ENCODE measurements around the gene TP53TG3D. TPM values are rescaled to one million over a fixed set of nuclear protein-coding genes. Genes with fewer than 3 reads are reported as not detected.
"Not testable (repeated sequence)": the region's sequence is repeated elsewhere in the genome, so short reads cannot be mapped to it uniquely, and the experiment has no call there.

Gene TP53TG3D
- total RNA-seq (2022) (not detected in 2 replicates), Bru-seq, nascent RNA (not detected), BruChase-seq, experiment 1, labeled RNA remaining after a 6-hour chase (not detected), BruChase-seq, experiment 2, labeled RNA remaining after a 2-hour chase (not detected)
- long read RNA-seq = 0 reads

- H3K4me3 Mint-ChIP-seq (ENCODE audit: low read depth, unreplicated experiment); CTCF ChIA-PET; intact Hi-C loops (cut with micrococcal nuclease; ENCODE audit: unreplicated experiment); BruUV-seq (replicated peaks); H3K36me3 Mint-ChIP-seq (ENCODE audit: insufficient read depth, unreplicated experiment); DNase-seq; H3K9me3 Mint-ChIP-seq (ENCODE audit: low read depth, unreplicated experiment); H3K27me3 Mint-ChIP-seq (ENCODE audit: unreplicated experiment); H3K4me1 Mint-ChIP-seq (ENCODE audit: low read depth, unreplicated experiment); H3K27ac Mint-ChIP-seq (ENCODE audit: unreplicated experiment): not testable (repeated sequence)
These were observed at the start of gene TP53TG3D for GRCh38 chr16:32252986-32253385. TP53TG3D (plus strand) TSS chr16:32253286; CDS start chr16:32253354, 68 bp downstream.

- H3K27ac Mint-ChIP-seq (ENCODE audit: unreplicated experiment); DNase-seq; CTCF ChIA-PET; H3K4me3 Mint-ChIP-seq (ENCODE audit: low read depth, unreplicated experiment); BruUV-seq (replicated peaks); intact Hi-C loops (cut with micrococcal nuclease; ENCODE audit: unreplicated experiment); H3K36me3 Mint-ChIP-seq (ENCODE audit: insufficient read depth, unreplicated experiment); H3K9me3 Mint-ChIP-seq (ENCODE audit: low read depth, unreplicated experiment); H3K27me3 Mint-ChIP-seq (ENCODE audit: unreplicated experiment); H3K4me1 Mint-ChIP-seq (ENCODE audit: low read depth, unreplicated experiment): not testable (repeated sequence)
These were observed 421 bp downstream of the TP53TG3D start for GRCh38 chr16:32253507-32253906.

- BruUV-seq (replicated peaks); H3K4me3 Mint-ChIP-seq (ENCODE audit: low read depth, unreplicated experiment); DNase-seq; H3K27me3 Mint-ChIP-seq (ENCODE audit: unreplicated experiment); intact Hi-C loops (cut with micrococcal nuclease; ENCODE audit: unreplicated experiment); H3K9me3 Mint-ChIP-seq (ENCODE audit: low read depth, unreplicated experiment); H3K36me3 Mint-ChIP-seq (ENCODE audit: insufficient read depth, unreplicated experiment); CTCF ChIA-PET; H3K27ac Mint-ChIP-seq (ENCODE audit: unreplicated experiment); H3K4me1 Mint-ChIP-seq (ENCODE audit: low read depth, unreplicated experiment): not testable (repeated sequence)
These were observed 8.4 kb downstream of the TP53TG3D start for GRCh38 chr16:32261526-32261925.

- H3K4me3 Mint-ChIP-seq (ENCODE audit: low read depth, unreplicated experiment); CTCF ChIA-PET; DNase-seq; H3K4me1 Mint-ChIP-seq (ENCODE audit: low read depth, unreplicated experiment); intact Hi-C loops (cut with micrococcal nuclease; ENCODE audit: unreplicated experiment); H3K27me3 Mint-ChIP-seq (ENCODE audit: unreplicated experiment); H3K27ac Mint-ChIP-seq (ENCODE audit: unreplicated experiment); H3K9me3 Mint-ChIP-seq (ENCODE audit: low read depth, unreplicated experiment); BruUV-seq (replicated peaks); H3K36me3 Mint-ChIP-seq (ENCODE audit: insufficient read depth, unreplicated experiment): not testable (repeated sequence)
These were observed 10.5 kb downstream of the TP53TG3D start for GRCh38 chr16:32263552-32263951.

- H3K27me3 Mint-ChIP-seq (ENCODE audit: unreplicated experiment); DNase-seq; CTCF ChIA-PET; BruUV-seq (replicated peaks); intact Hi-C loops (cut with micrococcal nuclease; ENCODE audit: unreplicated experiment); H3K4me3 Mint-ChIP-seq (ENCODE audit: low read depth, unreplicated experiment); H3K36me3 Mint-ChIP-seq (ENCODE audit: insufficient read depth, unreplicated experiment); H3K4me1 Mint-ChIP-seq (ENCODE audit: low read depth, unreplicated experiment); H3K9me3 Mint-ChIP-seq (ENCODE audit: low read depth, unreplicated experiment): not testable (repeated sequence)
- H3K27ac Mint-ChIP-seq (ENCODE audit: unreplicated experiment) = peak overlapping the region; percentile 85
These were observed 28.8 kb downstream of the TP53TG3D start for GRCh38 chr16:32281910-32282309.

GRCh38 chr16:32283024-32283423, 29.9 kb downstream of the TP53TG3D start:
- not testable (repeated sequence) for BruUV-seq (replicated peaks)

GRCh38 chr16:32283917-32284495, 30.9 kb downstream of the TP53TG3D start:
- H3K9me3 Mint-ChIP-seq (ENCODE audit: low read depth, unreplicated experiment); intact Hi-C loops (cut with micrococcal nuclease; ENCODE audit: unreplicated experiment); DNase-seq; H3K27me3 Mint-ChIP-seq (ENCODE audit: unreplicated experiment); H3K4me1 Mint-ChIP-seq (ENCODE audit: low read depth, unreplicated experiment); BruUV-seq (replicated peaks); H3K36me3 Mint-ChIP-seq (ENCODE audit: insufficient read depth, unreplicated experiment); H3K27ac Mint-ChIP-seq (ENCODE audit: unreplicated experiment); H3K4me3 Mint-ChIP-seq (ENCODE audit: low read depth, unreplicated experiment); CTCF ChIA-PET: not testable (repeated sequence)

More at GRCh38 chr16:32283024-32283423, 29.9 kb downstream of the TP53TG3D start:
- H3K27ac Mint-ChIP-seq (ENCODE audit: unreplicated experiment); H3K9me3 Mint-ChIP-seq (ENCODE audit: low read depth, unreplicated experiment); intact Hi-C loops (cut with micrococcal nuclease; ENCODE audit: unreplicated experiment); DNase-seq; H3K27me3 Mint-ChIP-seq (ENCODE audit: unreplicated experiment); H3K4me1 Mint-ChIP-seq (ENCODE audit: low read depth, unreplicated experiment); H3K36me3 Mint-ChIP-seq (ENCODE audit: insufficient read depth, unreplicated experiment); H3K4me3 Mint-ChIP-seq (ENCODE audit: low read depth, unreplicated experiment); CTCF ChIA-PET: not testable (repeated sequence)

- intact Hi-C loops (cut with micrococcal nuclease; ENCODE audit: unreplicated experiment); H3K27ac Mint-ChIP-seq (ENCODE audit: unreplicated experiment); H3K9me3 Mint-ChIP-seq (ENCODE audit: low read depth, unreplicated experiment); BruUV-seq (replicated peaks); H3K36me3 Mint-ChIP-seq (ENCODE audit: insufficient read depth, unreplicated experiment); H3K4me3 Mint-ChIP-seq (ENCODE audit: low read depth, unreplicated experiment); H3K27me3 Mint-ChIP-seq (ENCODE audit: unreplicated experiment); CTCF ChIA-PET; DNase-seq; H3K4me1 Mint-ChIP-seq (ENCODE audit: low read depth, unreplicated experiment): not testable (repeated sequence)
These were observed 32.0 kb downstream of the TP53TG3D start for GRCh38 chr16:32284800-32285796.

- H3K27ac Mint-ChIP-seq (ENCODE audit: unreplicated experiment); H3K4me3 Mint-ChIP-seq (ENCODE audit: low read depth, unreplicated experiment); CTCF ChIA-PET; H3K36me3 Mint-ChIP-seq (ENCODE audit: insufficient read depth, unreplicated experiment); H3K27me3 Mint-ChIP-seq (ENCODE audit: unreplicated experiment); DNase-seq; BruUV-seq (replicated peaks); intact Hi-C loops (cut with micrococcal nuclease; ENCODE audit: unreplicated experiment); H3K4me1 Mint-ChIP-seq (ENCODE audit: low read depth, unreplicated experiment); H3K9me3 Mint-ChIP-seq (ENCODE audit: low read depth, unreplicated experiment): not testable (repeated sequence)
These were observed 33.1 kb downstream of the TP53TG3D start for GRCh38 chr16:32286193-32286592.

- H3K4me3 Mint-ChIP-seq (ENCODE audit: low read depth, unreplicated experiment); BruUV-seq (replicated peaks); H3K27me3 Mint-ChIP-seq (ENCODE audit: unreplicated experiment); H3K27ac Mint-ChIP-seq (ENCODE audit: unreplicated experiment); intact Hi-C loops (cut with micrococcal nuclease; ENCODE audit: unreplicated experiment); DNase-seq; H3K9me3 Mint-ChIP-seq (ENCODE audit: low read depth, unreplicated experiment); H3K4me1 Mint-ChIP-seq (ENCODE audit: low read depth, unreplicated experiment); H3K36me3 Mint-ChIP-seq (ENCODE audit: insufficient read depth, unreplicated experiment); CTCF ChIA-PET: not testable (repeated sequence)
These were observed 34.7 kb downstream of the TP53TG3D start for GRCh38 chr16:32287743-32288142.
